HG02884 (cell line): Measurements from ENCODE around the gene FAT3.

Source experiments
- ATAC-seq: cut with Tn5 transposase; IDR thresholded peaks from one replicate; pipeline ENCODE4 v1.9.1; 2021; ENCODE audit warnings: mild to moderate bottlenecking, moderate library complexity; ENCODE audit not compliant: unreplicated experiment

Gene FAT3

GRCh38 chr11:92227230-92227814, 2.7 kb downstream of the FAT3 start:
- ATAC-seq: no peak

- no peak for ATAC-seq
These were observed 3.6 kb downstream of the FAT3 start for GRCh38 chr11:92227959-92228935.

- ATAC-seq: no peak
These were observed 12.2 kb downstream of the FAT3 start for GRCh38 chr11:92236856-92237255.

- no peak for ATAC-seq
These were observed 16.3 kb downstream of the FAT3 start for GRCh38 chr11:92240916-92241315.

GRCh38 chr11:92245700-92246271, 21.2 kb downstream of the FAT3 start:
- ATAC-seq: no peak

- ATAC-seq: no peak
These were observed 22.0 kb downstream of the FAT3 start for GRCh38 chr11:92246630-92247029.

- no peak for ATAC-seq
These were observed 24.6 kb downstream of the FAT3 start for GRCh38 chr11:92249156-92249753.

GRCh38 chr11:92251980-92252379, 27.4 kb downstream of the FAT3 start:
- ATAC-seq: no peak

GRCh38 chr11:92253421-92253820, 28.8 kb downstream of the FAT3 start:
- no peak for ATAC-seq

- no peak for ATAC-seq
These were observed 29.3 kb downstream of the FAT3 start for GRCh38 chr11:92253945-92254344.

- ATAC-seq: no peak
These were observed 32.9 kb downstream of the FAT3 start for GRCh38 chr11:92257536-92257935.

GRCh38 chr11:92259861-92260260, 35.2 kb downstream of the FAT3 start:
- ATAC-seq: no peak

GRCh38 chr11:92264350-92264749, 39.7 kb downstream of the FAT3 start:
- no peak for ATAC-seq

GRCh38 chr11:92266806-92267205, 42.2 kb downstream of the FAT3 start:
- no peak for ATAC-seq

- no peak for ATAC-seq
These were observed 42.7 kb downstream of the FAT3 start for GRCh38 chr11:92267278-92267677.

GRCh38 chr11:92267968-92268367, 43.4 kb downstream of the FAT3 start:
- ATAC-seq: no peak

- no peak for ATAC-seq
These were observed 43.9 kb downstream of the FAT3 start for GRCh38 chr11:92268546-92268945.

- ATAC-seq: no peak
These were observed 44.4 kb downstream of the FAT3 start for GRCh38 chr11:92269021-92269420.

- no peak for ATAC-seq
These were observed 45.2 kb downstream of the FAT3 start for GRCh38 chr11:92269841-92270240.

GRCh38 chr11:92272651-92273050, 48.0 kb downstream of the FAT3 start:
- no peak for ATAC-seq
